NCI-H526 treated with DMSO at 0.1 percent for 48 hours (cell line): ENCODE data around the gene MCC.

ENCODE experiments used
- DNase-seq: peaks from one replicate; lab custom pipeline; 2025; lab: John Stamatoyannopoulos, UW

MCC gene

DNA sequence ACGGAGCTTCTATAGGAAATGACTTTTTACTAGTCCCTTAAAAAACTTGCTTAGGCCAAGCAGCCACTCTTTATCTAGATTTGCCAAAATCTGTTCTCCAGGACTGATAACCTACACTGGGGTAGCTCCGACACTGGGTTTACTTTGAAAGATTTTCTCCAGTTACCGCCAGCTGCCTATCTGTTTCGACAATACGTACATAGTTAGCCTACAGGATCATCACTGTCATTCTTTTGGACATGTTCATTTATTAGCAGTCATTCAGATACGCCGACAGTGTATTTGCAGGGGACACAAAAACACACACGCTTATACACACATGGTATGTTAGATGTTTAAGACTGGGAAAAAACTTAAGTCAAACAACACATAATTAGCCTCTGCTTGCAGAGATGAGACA, 286.0 kb downstream of the MCC start:
- no peak for DNase-seq

DNA sequence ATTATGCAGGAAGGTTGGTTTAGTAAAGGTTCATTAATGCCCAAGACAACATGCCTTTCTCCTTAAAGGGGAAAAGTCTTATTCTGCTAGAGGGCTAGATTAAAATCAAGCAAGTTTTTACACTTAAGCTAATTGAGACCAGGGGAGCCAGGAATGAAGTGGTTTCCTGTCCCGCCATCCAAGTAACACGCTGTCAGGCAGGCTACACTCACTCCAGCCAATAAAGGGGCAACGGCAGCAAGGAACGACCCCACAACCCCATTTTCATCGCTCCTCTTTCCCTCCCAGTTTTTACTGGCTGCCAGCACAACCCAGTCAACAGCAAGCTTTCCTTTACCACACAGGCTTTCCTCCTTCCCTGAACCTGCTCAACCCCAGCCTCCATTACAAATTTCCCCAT, 286.5 kb downstream of the MCC start:
- DNase-seq: no peak

DNA sequence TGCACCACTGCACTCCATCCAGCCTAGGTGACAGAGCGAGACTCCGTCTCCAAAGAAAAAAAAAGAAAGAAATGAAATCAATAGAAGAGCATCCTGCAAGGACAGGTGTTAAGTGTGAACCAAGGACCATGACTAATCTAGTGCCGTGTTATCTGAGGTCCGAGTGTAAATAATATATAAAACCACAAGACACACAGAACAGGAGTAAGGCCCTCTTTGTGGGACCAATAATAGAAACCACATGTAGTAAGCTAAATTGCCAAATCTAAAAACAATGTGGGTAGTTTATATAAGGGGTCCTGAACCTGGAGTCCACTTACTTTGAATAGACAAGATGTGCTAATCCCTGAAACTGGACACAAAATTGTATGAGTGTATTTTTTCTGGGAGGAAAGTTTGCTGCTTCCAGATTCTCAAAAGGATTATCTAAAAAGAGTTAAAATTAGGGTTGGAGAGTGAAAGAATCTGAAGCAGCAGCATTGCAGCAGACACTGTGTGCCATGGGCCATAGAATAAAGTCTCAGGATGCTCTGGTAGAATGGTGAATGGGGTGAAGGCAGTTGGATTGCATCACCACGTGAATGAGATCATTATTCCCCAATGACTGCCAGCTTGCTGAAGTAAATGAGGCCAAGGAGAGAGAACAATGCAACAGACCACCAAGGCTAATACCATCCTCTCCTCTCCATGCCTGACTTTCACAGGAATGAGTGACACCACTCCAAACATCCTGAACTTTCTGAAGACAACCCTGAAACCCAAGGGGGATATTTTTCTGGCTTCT, 288.9 kb downstream of the MCC start:
- DNase-seq: no peak

- DNase-seq: no peak
These were observed 290.6 kb downstream of the MCC start for GRCh38 chr5:113197456-113198200.

- no peak for DNase-seq
These were observed 292.5 kb downstream of the MCC start for GRCh38 chr5:113195771-113196170.

- no peak for DNase-seq
These were observed 293.0 kb downstream of the MCC start for GRCh38 chr5:113195251-113195650.

GRCh38 chr5:113194591-113194990, 293.7 kb downstream of the MCC start:
- DNase-seq: no peak

DNA sequence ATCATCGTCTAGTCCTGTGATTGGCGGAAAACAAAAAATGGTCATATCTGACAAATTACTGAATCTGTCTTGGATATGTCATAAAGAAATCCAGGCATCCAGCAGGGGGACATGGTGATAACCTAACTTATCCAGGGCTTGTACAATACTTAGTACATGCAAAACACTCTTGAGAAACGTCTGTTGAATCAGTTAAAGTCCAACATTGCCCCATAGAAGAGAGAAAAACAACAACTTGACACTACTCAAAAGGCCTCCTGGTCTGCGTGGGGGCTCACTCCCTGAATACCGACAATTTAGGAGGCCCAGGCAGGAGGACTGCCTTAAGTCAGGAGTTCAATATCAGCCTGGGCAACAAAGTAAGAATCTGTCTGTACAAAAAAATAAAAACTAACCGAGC, 294.1 kb downstream of the MCC start:
- DNase-seq: no peak

DNA sequence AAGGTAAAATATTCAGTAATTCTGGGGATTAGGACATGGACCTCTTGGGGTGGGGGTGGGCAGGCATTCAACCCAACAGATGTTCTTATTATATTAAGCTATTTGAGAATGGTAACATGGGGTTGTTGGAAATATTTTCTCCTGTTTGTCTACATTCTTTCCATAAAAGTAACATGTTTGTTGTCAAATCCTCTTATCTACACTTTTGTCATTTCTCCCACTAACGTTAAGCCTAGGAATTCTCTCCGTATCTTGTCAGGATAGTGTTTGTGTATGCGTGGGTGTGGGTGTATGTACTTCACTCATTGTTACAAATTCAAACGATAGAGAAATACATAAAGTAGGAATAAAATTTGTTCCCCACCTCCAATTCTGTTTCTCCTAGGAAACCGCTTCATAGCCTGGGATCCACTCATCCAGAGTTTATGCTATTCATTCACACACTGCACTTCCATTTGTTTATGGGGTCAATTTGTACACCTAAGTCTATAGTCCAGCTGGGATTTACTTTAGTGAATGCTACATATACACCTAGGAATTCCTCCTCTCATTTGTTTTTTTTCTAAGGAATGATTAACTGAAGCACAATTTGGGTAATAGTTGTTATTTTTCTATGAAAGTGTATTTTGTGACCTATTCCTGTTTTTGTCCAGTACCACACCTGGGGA, 294.8 kb downstream of the MCC start:
- no peak for DNase-seq

GRCh38 chr5:113192541-113192940, 295.7 kb downstream of the MCC start:
- DNase-seq: no peak

DNA sequence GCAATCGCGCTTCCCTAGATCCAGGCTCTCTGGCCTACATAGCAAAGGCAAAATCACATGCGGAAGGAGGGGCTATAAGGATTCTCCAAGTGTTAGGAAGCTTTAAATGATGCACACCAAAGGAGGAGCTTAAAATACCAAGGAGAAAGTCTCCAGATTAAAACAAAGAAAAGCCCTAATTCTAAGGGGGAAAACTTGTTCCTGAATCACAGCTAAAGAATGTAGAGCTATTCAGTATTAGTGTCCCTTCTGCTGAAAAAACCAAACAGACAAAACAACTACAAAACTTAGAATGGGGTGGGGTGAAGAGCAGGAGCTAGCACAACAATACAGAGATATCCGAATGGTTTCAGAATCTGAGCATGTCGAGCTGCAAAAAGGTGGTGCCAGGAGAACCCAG, 297.9 kb downstream of the MCC start:
- no peak for DNase-seq

GRCh38 chr5:113189291-113189690, 299.0 kb downstream of the MCC start:
- DNase-seq: no peak

GRCh38 chr5:113188436-113188835, 299.8 kb downstream of the MCC start:
- no peak for DNase-seq

DNA sequence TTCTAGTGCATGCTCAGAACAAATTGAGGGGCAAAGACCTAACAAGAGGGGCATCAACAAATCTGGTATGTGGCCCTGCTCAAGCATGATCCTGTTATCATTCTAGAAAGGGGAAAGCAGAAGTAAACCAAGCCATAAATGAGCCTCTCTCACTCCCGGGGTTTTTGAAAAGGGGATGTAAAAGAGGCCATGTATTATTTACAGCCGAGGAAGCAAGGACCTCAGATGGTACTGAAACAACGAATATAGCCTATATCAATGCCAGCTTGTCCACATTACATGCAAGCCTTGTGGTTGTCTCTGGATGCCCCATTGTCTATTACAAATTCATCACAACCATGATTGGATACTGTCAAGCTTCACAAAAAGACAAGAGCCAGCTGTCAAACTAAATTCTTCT, 300.3 kb downstream of the MCC start:
- no peak for DNase-seq

- no peak for DNase-seq
These were observed 302.2 kb downstream of the MCC start for GRCh38 chr5:113186061-113186460.

DNA sequence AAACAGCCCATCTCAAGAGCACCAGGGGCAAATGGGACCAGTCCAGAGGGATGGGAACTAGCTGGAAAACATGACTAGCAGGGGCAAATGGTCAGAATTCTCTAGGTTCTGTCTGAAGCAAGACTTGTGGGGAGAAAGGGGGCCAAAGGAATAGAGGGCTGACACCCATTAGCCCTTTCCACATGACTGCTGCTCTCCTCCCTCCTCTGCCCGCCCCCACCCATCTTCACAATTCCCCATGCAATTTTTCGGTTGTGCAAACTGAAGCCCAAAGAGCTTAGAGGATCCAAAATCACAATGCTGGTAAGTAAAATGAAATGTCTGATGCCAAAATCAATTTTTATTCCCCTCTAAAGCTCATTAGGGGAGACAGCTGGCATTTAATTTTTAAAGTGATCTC, 304.6 kb downstream of the MCC start:
- no peak for DNase-seq

DNA sequence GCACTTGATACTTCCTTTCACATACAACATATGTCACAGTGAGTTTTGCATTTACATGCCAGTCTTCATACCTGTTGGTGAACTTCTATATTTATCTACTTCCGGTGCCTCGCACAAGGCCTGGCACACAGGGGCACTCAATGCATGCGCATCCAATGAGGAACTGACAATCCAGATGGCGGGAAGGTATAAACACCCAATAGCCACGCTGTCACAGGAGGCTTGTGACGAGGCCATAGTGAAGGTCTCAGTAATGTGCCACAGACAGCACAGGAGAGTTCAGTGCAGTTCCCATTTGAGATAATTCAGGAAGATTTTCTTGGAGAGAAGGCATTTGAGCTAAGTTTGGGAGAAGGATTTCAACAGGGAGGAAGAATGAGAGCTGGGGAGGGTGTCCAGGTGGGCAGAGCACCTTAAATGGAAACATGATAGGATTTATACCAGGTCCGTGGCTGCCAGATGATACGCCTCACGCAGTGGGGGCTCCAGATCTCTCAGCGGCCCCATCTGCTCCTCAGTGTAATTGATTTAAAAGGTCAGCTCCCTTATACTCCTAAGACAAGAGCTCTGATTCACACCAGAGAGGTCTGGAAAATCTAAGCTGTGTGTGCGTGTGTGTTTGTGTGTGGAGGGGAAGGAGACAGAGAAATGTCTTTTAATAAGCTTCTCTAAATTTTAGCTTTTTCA, 305.5 kb downstream of the MCC start:
- no peak for DNase-seq

GRCh38 chr5:113181853-113182490, 306.3 kb downstream of the MCC start:
- no peak for DNase-seq

- DNase-seq: no peak
These were observed 306.8 kb downstream of the MCC start for GRCh38 chr5:113181409-113181808.

GRCh38 chr5:113179156-113179555, 309.1 kb downstream of the MCC start:
- DNase-seq: no peak

DNA sequence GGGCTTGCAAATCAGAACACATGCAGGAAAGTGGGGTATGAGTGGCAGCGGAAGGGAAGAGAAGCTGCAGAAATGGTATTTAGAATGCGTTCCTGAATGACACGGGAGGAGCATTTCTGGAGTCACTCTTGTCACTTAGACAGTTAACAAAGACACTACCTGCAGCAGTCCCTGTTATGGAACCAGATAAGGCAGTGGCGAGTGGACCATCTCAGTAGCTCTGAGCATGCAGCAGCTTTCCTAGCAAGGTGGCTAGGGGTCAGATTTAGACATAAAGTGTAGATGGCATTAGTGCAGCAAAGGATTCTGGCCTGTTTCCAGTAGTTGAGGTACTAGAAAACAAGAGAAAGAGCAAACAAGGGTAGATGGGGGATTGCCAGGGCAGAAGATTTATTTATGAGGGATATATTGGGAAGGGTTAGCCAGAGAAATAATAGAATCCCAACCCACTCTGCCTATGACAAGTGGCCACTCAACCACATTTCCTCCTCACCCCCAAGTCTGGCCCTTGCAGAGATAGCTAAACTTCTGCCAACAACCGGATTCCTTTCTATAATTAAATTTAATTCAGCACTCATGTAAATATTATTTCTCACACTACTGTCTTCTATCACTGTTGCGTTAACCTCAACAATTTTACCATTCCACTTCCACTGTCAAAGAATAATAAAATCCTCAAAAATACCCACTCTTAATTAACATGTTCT, 310.0 kb downstream of the MCC start:
- no peak for DNase-seq
